Measurements from ENCODE around the gene BRD3OS. TPM values are rescaled to one million over a fixed set of nuclear protein-coding genes. Genes with fewer than 3 reads are reported as not detected.

Gene BRD3OS
- total and polyA plus RNA-seq, 2 donors (not counting 3 experiments of a cell fraction or from before 2014, with no cell fraction given): 11.9 to 15.4 TPM

DNA sequence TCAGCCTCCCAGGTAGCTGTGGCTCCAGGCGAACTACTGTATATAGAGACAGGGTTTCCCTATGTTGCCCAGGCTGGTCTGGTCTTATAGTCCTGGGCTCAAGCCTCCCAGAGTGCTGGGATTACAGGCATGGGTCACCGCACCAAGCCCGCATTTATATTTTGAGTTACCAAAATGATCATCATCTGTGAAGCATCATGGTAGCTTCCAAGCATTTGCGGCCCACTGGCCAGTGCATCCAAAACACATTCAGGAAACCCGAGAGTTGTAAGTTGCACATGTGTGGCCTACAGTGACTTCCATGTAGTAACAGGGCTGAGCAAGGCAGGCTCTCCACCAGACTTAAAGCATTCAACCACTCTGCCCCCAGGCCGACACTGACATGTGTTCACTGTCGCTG lies 2.3 kb downstream of the BRD3OS start:
- no peaks in the 10 kb centered on the region for H4K20me1 ChIP-seq (replicated peaks; ENCODE audit: control insufficient read depth, extremely low read depth, insufficient read depth, low read length)
- no TSS peak for BruUV-seq (replicated peaks)
- peaks cover 5% of the 10 kb centered on the region for H3K4me1 ChIP-seq (ENCODE audit: control insufficient read depth, extremely low read depth, insufficient read depth, low read length)
- intact Hi-C loops (cut with micrococcal nuclease): no loop called here
- no peak for FAIRE-seq
- dilution Hi-C loops (cut with MboI; ENCODE audit: extremely low pct_ligation_motif_present, low sequenced_read_pairs): no loop called here
- POLR2A ChIA-PET: no interaction called here
- no peak overlapping the region for H2AFZ ChIP-seq (ENCODE audit: low read depth, low read length)
- peaks cover 4 to 6% of the 10 kb centered on the region in 2 experiments for H3K36me3 ChIP-seq (ENCODE audit: control insufficient read depth in 2 of 2, extremely low read depth in 1 of 2, insufficient read depth in 2 of 2, low read length in 2 of 2)
- no peaks in the 10 kb centered on the region for H3K79me2 ChIP-seq (ENCODE audit: control insufficient read depth, insufficient read depth, low read length)
- H3K27me3 ChIP-seq (ENCODE audit: control insufficient read depth in 2 of 2, insufficient read depth in 2 of 2, low read length in 2 of 2): no peaks in the 10 kb centered on the region
- H3K9me1 ChIP-seq (replicated peaks; ENCODE audit: control insufficient read depth, extremely low read depth, insufficient read depth, low read length): no peaks in the 10 kb centered on the region
- no peak for DNase-seq (ENCODE audit: low read depth, low spot score)
- H3K27ac ChIP-seq (ENCODE audit: insufficient read depth, low read depth, low read length): no peak overlapping the region
- no peak overlapping the region for H3K4me3 ChIP-seq (replicated peaks in 1 of 3; ENCODE audit: insufficient read depth in 1 of 3, low read depth in 1 of 3, low read length in 3 of 3)
- no peaks in the 10 kb centered on the region for H3K9me3 ChIP-seq (replicated peaks; ENCODE audit: control insufficient read depth, insufficient read depth, low read length)
- no peak overlapping the region for H3K4me2 ChIP-seq (ENCODE audit: insufficient read depth, low read length)
- TF ChIP-seq MYC (IDR thresholded peaks at IDR 0.05; ENCODE audit: low read depth, low read length): no peak
- TF ChIP-seq JUN (IDR thresholded peaks at IDR 0.05; ENCODE audit: borderline replicate concordance, insufficient read depth, insufficient read length, low read depth): no peak
- TF ChIP-seq FOS (IDR thresholded peaks at IDR 0.05; ENCODE audit: borderline replicate concordance, insufficient read depth, low read length): no peak
- TF ChIP-seq GATA2 (IDR thresholded peaks at IDR 0.05; ENCODE audit: insufficient read depth, insufficient read length, low read depth, low read length): no peak
- TF ChIP-seq, protein P1, sequence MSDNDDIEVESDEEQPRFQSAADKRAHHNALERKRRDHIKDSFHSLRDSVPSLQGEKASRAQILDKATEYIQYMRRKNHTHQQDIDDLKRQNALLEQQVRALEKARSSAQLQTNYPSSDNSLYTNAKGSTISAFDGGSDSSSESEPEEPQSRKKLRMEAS (IDR thresholded peaks at IDR 0.05; ENCODE audit: insufficient read depth, insufficient read length): no peak
- no peak for TF ChIP-seq CTCF (IDR thresholded peaks at IDR 0.05; ENCODE audit: extremely low read depth in 1 of 2, insufficient read depth in 1 of 2, low read depth in 1 of 2, low read length in 2 of 2)
- no peak for TF ChIP-seq POLR2A (IDR thresholded peaks at IDR 0.05; ENCODE audit: low read depth, low read length)
- TF ChIP-seq POLR2AphosphoS5 (IDR thresholded peaks at IDR 0.05; ENCODE audit: insufficient read depth, low read depth, low read length): no peak
- TF ChIP-seq EZH2 (IDR thresholded peaks at IDR 0.05; ENCODE audit: borderline replicate concordance, low read depth, low read length, severe bottlenecking): no peak
- no peak overlapping the region for H3K9ac ChIP-seq (replicated peaks; ENCODE audit: extremely low read depth, insufficient read depth, low read length)
- CTCF ChIA-PET: no interaction called here
